ENCODE data around the gene PRB2. TPM values are rescaled to one million over a fixed set of nuclear protein-coding genes. Genes with fewer than 3 reads are reported as not detected.

Gene PRB2
- total and polyA plus RNA-seq, 2 donors (not counting 1 experiment from before 2014, with no cell fraction given) = not detected

GRCh38 chr12:11427341-11427740 lies 32.0 kb upstream of the PRB2 start:
- no peaks in the 10 kb centered on the region for H3K27me3 Mint-ChIP-seq
- Histone ChIP-seq H3K27ac (ENCODE audit: low read length in 2 of 2) (no peak overlapping the region), H3K9ac (ENCODE audit: low read length) (no peak overlapping the region), H3K36me3 (replicated peaks in 1 of 2; ENCODE audit: control extremely low read depth in 1 of 2, control insufficient read depth in 1 of 2, extremely low read depth in 1 of 2, insufficient read depth in 2 of 2, low read length in 1 of 2) (no peaks in the 10 kb centered on the region), H4K20me1 (ENCODE audit: control insufficient read depth, insufficient read depth, low read length, poor library complexity, severe bottlenecking) (no peaks in the 10 kb centered on the region), H3K9me3 (ENCODE audit: control extremely low read depth in 1 of 3, control insufficient read depth in 2 of 3, insufficient read depth in 1 of 3, low read length in 2 of 3) (no peaks in the 10 kb centered on the region), H2AFZ (ENCODE audit: insufficient read depth, low read depth, low read length, poor library complexity, severe bottlenecking) (no peak overlapping the region), H3K4me1 (ENCODE audit: control insufficient read depth in 2 of 2, insufficient read depth in 2 of 2, low read length in 2 of 2) (no peaks in the 10 kb centered on the region), H3K79me2 (ENCODE audit: control insufficient read depth, insufficient read depth, low read length) (no peaks in the 10 kb centered on the region), H3K4me2 (replicated peaks; ENCODE audit: low read depth, low read length, poor library complexity, severe bottlenecking) (no peak overlapping the region), H3K27me3 (replicated peaks in 1 of 4; ENCODE audit: control extremely low read depth in 1 of 4, control insufficient read depth in 3 of 4, insufficient read depth in 4 of 4, low read length in 3 of 4) (no peaks in the 10 kb centered on the region), H3K4me3 (ENCODE audit: control extremely low read depth in 1 of 5, extremely low read depth in 1 of 5, insufficient read depth in 1 of 5, low read depth in 2 of 5, low read length in 4 of 5) (no peak overlapping the region)
- TF ChIP-seq, protein P1, sequence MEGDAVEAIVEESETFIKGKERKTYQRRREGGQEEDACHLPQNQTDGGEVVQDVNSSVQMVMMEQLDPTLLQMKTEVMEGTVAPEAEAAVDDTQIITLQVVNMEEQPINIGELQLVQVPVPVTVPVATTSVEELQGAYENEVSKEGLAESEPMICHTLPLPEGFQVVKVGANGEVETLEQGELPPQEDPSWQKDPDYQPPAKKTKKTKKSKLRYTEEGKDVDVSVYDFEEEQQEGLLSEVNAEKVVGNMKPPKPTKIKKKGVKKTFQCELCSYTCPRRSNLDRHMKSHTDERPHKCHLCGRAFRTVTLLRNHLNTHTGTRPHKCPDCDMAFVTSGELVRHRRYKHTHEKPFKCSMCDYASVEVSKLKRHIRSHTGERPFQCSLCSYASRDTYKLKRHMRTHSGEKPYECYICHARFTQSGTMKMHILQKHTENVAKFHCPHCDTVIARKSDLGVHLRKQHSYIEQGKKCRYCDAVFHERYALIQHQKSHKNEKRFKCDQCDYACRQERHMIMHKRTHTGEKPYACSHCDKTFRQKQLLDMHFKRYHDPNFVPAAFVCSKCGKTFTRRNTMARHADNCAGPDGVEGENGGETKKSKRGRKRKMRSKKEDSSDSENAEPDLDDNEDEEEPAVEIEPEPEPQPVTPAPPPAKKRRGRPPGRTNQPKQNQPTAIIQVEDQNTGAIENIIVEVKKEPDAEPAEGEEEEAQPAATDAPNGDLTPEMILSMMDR (IDR thresholded peaks at IDR 0.05) = no peak
- TF ChIP-seq EZH2 (IDR thresholded peaks at IDR 0.05; ENCODE audit: borderline replicate concordance, insufficient read depth, low read depth, low read length, poor library complexity, severe bottlenecking) = no peak
- intact Hi-C loops (cut with micrococcal nuclease) = no loop called here
- no peaks in the 10 kb centered on the region for H3K9me3 Mint-ChIP-seq (ENCODE audit: insufficient read depth)
- ChIA-PET POLR2A (no interaction called here), CTCF (no interaction called here)
- no peak for DNase-seq
- WGBS (ENCODE audit: insufficient coverage) = 100% methylated on average over 1 of the region's 1 CpG
- H3K27ac Mint-ChIP-seq = no peak overlapping the region
- no peak for ATAC-seq (ENCODE audit: low read depth)
- no peaks in the 10 kb centered on the region for H3K4me1 Mint-ChIP-seq
- no peak overlapping the region for H3K4me3 Mint-ChIP-seq

DNA sequence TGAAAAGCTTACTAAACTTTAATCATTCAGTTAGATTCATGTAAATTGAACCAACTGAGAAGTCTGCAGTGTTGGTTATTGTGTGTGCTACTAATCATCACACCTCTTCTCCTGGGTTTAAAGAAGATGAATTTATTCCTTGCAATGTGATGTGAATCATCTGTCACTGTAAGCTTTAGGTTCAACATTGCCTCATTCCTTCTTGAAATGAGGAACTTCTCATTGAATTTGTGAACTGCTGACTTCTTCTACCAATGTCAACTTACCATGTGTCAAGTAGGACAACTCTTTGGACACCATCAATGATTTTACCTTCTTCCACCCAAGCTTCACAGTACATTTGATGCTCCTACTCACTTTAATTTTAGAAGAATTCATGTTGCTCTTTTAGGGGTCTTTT lies 17.4 kb upstream of the PRB2 start:
- Histone ChIP-seq H3K4me1 (ENCODE audit: control insufficient read depth in 2 of 2, insufficient read depth in 2 of 2, low read length in 2 of 2) (no peaks in the 10 kb centered on the region), H3K27me3 (replicated peaks in 1 of 4; ENCODE audit: control extremely low read depth in 1 of 4, control insufficient read depth in 3 of 4, insufficient read depth in 4 of 4, low read length in 3 of 4) (no peaks in the 10 kb centered on the region), H3K4me3 (ENCODE audit: control extremely low read depth in 1 of 5, extremely low read depth in 1 of 5, insufficient read depth in 1 of 5, low read depth in 2 of 5, low read length in 4 of 5) (no peak overlapping the region), H3K36me3 (replicated peaks in 1 of 2; ENCODE audit: control extremely low read depth in 1 of 2, control insufficient read depth in 1 of 2, extremely low read depth in 1 of 2, insufficient read depth in 2 of 2, low read length in 1 of 2) (no peaks in the 10 kb centered on the region), H3K27ac (ENCODE audit: low read length in 2 of 2) (no peak overlapping the region), H3K9me3 (ENCODE audit: control extremely low read depth in 1 of 3, control insufficient read depth in 2 of 3, insufficient read depth in 1 of 3, low read length in 2 of 3) (peaks cover 0 to 7% (median 2%) of the 10 kb centered on the region in 3 donors), H4K20me1 (ENCODE audit: control insufficient read depth, insufficient read depth, low read length, poor library complexity, severe bottlenecking) (no peaks in the 10 kb centered on the region), H2AFZ (ENCODE audit: insufficient read depth, low read depth, low read length, poor library complexity, severe bottlenecking) (no peak overlapping the region), H3K4me2 (replicated peaks; ENCODE audit: low read depth, low read length, poor library complexity, severe bottlenecking) (no peak overlapping the region), H3K79me2 (ENCODE audit: control insufficient read depth, insufficient read depth, low read length) (no peaks in the 10 kb centered on the region), H3K9ac (ENCODE audit: low read length) (no peak overlapping the region)
- Mint-ChIP-seq H3K27ac (no peak overlapping the region), H3K9me3 (ENCODE audit: insufficient read depth) (peaks cover 2% of the 10 kb centered on the region), H3K27me3 (no peaks in the 10 kb centered on the region), H3K4me3 (no peak overlapping the region), H3K4me1 (no peaks in the 10 kb centered on the region)
- ChIA-PET CTCF (no interaction called here), POLR2A (no interaction called here)
- no peak for ATAC-seq (ENCODE audit: low read depth)
- TF ChIP-seq, protein P1 (IDR thresholded peaks at IDR 0.05) = no peak
- no peak for TF ChIP-seq EZH2 (IDR thresholded peaks at IDR 0.05; ENCODE audit: borderline replicate concordance, insufficient read depth, low read depth, low read length, poor library complexity, severe bottlenecking)
- no peak for DNase-seq
- intact Hi-C loops (cut with micrococcal nuclease) = no loop called here
